HepG2 (cell line): ENCODE results near the gene PAGE2B.

ENCODE experiments used
- CBFB ChIP-seq: sonication (generic); formaldehyde crosslinking; IDR thresholded peaks from 2 replicates; pipeline ENCODE4 v1.4.0; 2020; ENCODE audit warnings: missing genetic modification reagents
- CREB1 ChIP-seq, 2 experiments: fragments of 450-650 bp in 1 of 2; IDR thresholded peaks; 2 replicates each; pipeline ENCODE4 v1.6.1; 2016 to 2017; ENCODE audit warnings: control low read depth in 1 of 2, mild to moderate bottlenecking in 1 of 2, missing compliant biosample characterization in 1 of 2, missing genetic modification characterization in 1 of 2
- EP300 ChIP-seq, 3 experiments: sonication (generic) in 1 of 3; formaldehyde crosslinking in 1 of 3; IDR thresholded peaks; 2 replicates each; pipeline versions ENCODE4 v1.5.1 to v1.6.1; 2011 to 2020; ENCODE audit warnings: low read depth in 2 of 3, low read length in 2 of 3, borderline replicate concordance in 1 of 3, improper control_type of control experiment in 1 of 3, mild to moderate bottlenecking in 1 of 3, missing genetic modification reagents in 1 of 3, moderate library complexity in 1 of 3
- HINFP ChIP-seq: sonication (generic); formaldehyde crosslinking; IDR thresholded peaks from 2 replicates; pipeline ENCODE4 v1.4.0; 2020; ENCODE audit warnings: low read depth, mild to moderate bottlenecking, missing genetic modification reagents
- MAFK ChIP-seq, 2 experiments: IDR thresholded peaks in 1 of 2; conservative IDR thresholded peaks in 1 of 2; 2 replicates each; pipeline ENCODE4 v1.6.1; 2011; ENCODE audit warnings: improper control_type of control experiment in 2 of 2, low read length in 2 of 2
- NR2C2 ChIP-seq: sonication (generic); formaldehyde crosslinking; IDR thresholded peaks from 2 replicates; pipeline ENCODE4 v1.4.0; 2020; ENCODE audit warnings: missing genetic modification reagents, mild to moderate bottlenecking, moderate library complexity, borderline replicate concordance
- RAD21 ChIP-seq: fragments of 450-650 bp; formaldehyde crosslinking; IDR thresholded peaks from 2 replicates; pipeline ENCODE4 v1.5.0; 2020; ENCODE audit warnings: mild to moderate bottlenecking
- ZBTB33 ChIP-seq: sonication (generic); formaldehyde crosslinking; IDR thresholded peaks from 2 replicates; pipeline ENCODE4 v1.4.0; 2020; ENCODE audit warnings: missing genetic modification reagents
- ZFY ChIP-seq: sonication (generic); formaldehyde crosslinking; IDR thresholded peaks from 2 replicates; pipeline ENCODE4 v1.4.0; 2020; ENCODE audit warnings: missing genetic modification reagents
- ZMAT5 ChIP-seq: sonication (generic); formaldehyde crosslinking; IDR thresholded peaks from 2 replicates; pipeline ENCODE4 v1.5.0; 2020; ENCODE audit warnings: mild to moderate bottlenecking, low read depth, missing genetic modification reagents, borderline replicate concordance
- ZNF282 ChIP-seq: fragments of 450-650 bp; IDR thresholded peaks from 2 replicates; pipeline ENCODE4 v1.6.1; 2018; ENCODE audit not compliant: partially characterized antibody
- TF ChIP-seq, protein P1 (sequence below): sonication (generic); formaldehyde crosslinking; IDR thresholded peaks from 2 replicates; pipeline ENCODE4 v1.9.0; 2021; ENCODE audit warnings: missing genetic modification reagents, borderline replicate concordance
- TF ChIP-seq, protein P2 (sequence below): sonication (generic); formaldehyde crosslinking; IDR thresholded peaks from 2 replicates; pipeline ENCODE4 v1.4.0; 2020; ENCODE audit warnings: missing genetic modification reagents
- TF ChIP-seq, protein P3 (sequence below): sonication (generic); formaldehyde crosslinking; IDR thresholded peaks from 2 replicates; pipeline ENCODE4 v1.5.1; 2020; ENCODE audit warnings: missing genetic modification reagents, mild to moderate bottlenecking, borderline replicate concordance

DNA sequence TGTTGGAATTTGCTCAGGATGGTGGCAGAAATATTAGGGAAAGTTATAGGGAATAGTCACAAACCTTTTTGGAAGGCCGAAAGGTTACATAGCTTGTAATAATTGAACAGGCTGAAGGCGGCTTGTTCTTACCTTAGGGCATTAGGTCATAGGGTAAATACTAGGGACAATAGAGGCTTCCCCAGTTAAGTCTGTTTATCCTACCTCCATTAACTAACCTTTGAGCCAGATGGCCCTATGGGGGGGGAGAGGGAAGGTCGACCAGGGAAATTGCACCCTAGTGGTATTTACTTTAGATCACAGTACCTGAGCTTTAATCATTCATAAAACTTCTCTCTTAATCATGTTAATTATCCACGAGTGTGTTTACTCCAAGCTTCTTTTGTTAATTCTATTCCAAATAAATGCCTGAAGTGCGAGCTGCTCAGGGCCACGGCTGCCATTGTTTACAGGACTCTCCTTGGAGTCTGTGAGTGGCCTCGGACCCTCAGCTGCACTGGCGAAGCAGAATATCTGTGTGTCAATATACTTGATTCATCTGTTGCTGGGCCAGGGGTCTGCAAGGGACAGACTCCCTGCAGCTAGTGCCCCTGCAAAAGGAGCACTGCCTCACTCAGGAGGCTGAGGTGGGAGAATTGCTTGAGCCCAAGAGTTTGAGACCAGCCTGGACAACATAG lies 36.9 kb downstream of the PAGE2B start:
- no peak for TF ChIP-seq ZMAT5
- TF ChIP-seq, protein P1, sequence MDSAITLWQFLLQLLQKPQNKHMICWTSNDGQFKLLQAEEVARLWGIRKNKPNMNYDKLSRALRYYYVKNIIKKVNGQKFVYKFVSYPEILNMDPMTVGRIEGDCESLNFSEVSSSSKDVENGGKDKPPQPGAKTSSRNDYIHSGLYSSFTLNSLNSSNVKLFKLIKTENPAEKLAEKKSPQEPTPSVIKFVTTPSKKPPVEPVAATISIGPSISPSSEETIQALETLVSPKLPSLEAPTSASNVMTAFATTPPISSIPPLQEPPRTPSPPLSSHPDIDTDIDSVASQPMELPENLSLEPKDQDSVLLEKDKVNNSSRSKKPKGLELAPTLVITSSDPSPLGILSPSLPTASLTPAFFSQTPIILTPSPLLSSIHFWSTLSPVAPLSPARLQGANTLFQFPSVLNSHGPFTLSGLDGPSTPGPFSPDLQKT (CRISPR knock-in tag), result no peak
- TF ChIP-seq CBFB (CRISPR knock-in tag), result no peak
- TF ChIP-seq ZBTB33 (CRISPR knock-in tag), result no peak
- 0 out of 4 replicates have a peak, but pooled peaks of 1 of the 2 experiments have one; percentile 11 for TF ChIP-seq EP300 (IDR thresholded peaks at IDR 0.05; ENCODE audit: low read depth in 2 of 2, low read length in 2 of 2)
- TF ChIP-seq EP300 (CRISPR knock-in tag; IDR thresholded peaks at IDR 0.05; ENCODE audit: borderline replicate concordance), result no peak
- TF ChIP-seq, protein P2, sequence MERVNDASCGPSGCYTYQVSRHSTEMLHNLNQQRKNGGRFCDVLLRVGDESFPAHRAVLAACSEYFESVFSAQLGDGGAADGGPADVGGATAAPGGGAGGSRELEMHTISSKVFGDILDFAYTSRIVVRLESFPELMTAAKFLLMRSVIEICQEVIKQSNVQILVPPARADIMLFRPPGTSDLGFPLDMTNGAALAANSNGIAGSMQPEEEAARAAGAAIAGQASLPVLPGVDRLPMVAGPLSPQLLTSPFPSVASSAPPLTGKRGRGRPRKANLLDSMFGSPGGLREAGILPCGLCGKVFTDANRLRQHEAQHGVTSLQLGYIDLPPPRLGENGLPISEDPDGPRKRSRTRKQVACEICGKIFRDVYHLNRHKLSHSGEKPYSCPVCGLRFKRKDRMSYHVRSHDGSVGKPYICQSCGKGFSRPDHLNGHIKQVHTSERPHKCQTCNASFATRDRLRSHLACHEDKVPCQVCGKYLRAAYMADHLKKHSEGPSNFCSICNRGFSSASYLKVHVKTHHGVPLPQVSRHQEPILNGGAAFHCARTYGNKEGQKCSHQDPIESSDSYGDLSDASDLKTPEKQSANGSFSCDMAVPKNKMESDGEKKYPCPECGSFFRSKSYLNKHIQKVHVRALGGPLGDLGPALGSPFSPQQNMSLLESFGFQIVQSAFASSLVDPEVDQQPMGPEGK, result no peak
- TF ChIP-seq MAFK (conservative IDR thresholded peaks at IDR 0.05 in 1 of 2, IDR thresholded peaks at IDR 0.05 in 1 of 2; ENCODE audit: low read length in 2 of 2), result no peak
- TF ChIP-seq ZNF282, result no peak
- no peak for TF ChIP-seq HINFP (CRISPR knock-in tag)
- TF ChIP-seq ZFY, result no peak
- no peak for TF ChIP-seq NR2C2
- TF ChIP-seq, protein P3, sequence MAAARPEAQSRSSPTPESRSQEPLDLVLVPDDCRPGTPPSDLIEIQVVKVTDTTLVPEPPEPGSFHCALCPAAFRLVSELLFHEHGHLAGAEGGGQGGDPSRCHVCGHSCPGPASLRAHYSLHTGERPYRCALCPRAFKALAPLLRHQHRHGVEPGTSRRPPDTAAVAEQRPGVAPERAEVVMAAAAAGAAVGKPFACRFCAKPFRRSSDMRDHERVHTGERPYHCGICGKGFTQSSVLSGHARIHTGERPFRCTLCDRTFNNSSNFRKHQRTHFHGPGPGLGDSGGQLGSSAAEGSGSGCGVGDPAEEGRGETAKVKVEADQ (CRISPR knock-in tag), result no peak
- no peak for TF ChIP-seq CREB1 (IDR thresholded peaks at IDR 0.05)
- TF ChIP-seq CREB1 (CRISPR knock-in tag; IDR thresholded peaks at IDR 0.05), result no peak
- no peak for TF ChIP-seq RAD21 (CRISPR knock-in tag)
